ENCODE measurements around the gene SLC35F3. TPM values are rescaled to one million over a fixed set of nuclear protein-coding genes. Genes with fewer than 3 reads are reported as not detected.
"Not testable (repeated sequence)": the region's sequence is repeated elsewhere in the genome, so short reads cannot be mapped to it uniquely, and the experiment has no call there.

The SLC35F3 gene
- total RNA-seq, 1 experiment from 2014 or later: 4.6 TPM

- DNase-seq (ENCODE audit: low read depth): no peak
Measured at GRCh38 chr1:234221601-234222000, 317.1 kb downstream of the SLC35F3 start.

DNA sequence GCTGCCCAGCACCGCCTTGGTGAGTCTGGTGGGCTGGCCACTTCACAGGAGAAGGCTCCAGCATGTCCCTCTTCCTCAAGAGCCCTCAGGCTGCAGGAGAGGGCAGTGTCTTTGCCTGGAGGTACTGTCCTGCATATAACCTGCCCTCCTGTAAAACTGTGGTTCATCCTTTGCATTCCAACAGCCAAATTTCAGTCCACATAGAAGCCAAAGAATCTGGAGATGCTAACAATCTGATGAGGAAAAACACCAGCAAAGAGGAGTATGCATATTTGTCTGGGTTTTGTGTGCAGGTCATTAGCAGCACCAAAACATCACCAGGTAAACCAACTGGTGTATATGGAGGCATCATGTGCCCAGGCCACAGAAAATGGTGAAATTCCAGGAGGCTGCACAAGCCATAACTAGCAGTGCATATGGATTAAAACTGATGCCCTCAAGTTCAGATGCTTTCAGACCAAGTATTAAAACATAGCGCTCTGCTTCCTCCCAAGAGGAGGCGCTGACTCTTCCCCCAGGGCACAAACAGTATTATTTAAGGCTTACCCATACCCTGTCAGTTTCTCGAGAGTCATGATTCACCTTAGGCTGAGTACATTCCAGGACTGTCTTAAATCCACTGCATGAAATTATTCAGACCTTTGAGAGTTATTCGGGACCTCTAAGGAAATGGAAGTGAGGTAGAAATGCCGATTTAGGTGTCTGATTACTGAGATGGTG lies 318.2 kb downstream of the SLC35F3 start:
- peak; percentile 74 for DNase-seq (ENCODE audit: low read depth)

DNA sequence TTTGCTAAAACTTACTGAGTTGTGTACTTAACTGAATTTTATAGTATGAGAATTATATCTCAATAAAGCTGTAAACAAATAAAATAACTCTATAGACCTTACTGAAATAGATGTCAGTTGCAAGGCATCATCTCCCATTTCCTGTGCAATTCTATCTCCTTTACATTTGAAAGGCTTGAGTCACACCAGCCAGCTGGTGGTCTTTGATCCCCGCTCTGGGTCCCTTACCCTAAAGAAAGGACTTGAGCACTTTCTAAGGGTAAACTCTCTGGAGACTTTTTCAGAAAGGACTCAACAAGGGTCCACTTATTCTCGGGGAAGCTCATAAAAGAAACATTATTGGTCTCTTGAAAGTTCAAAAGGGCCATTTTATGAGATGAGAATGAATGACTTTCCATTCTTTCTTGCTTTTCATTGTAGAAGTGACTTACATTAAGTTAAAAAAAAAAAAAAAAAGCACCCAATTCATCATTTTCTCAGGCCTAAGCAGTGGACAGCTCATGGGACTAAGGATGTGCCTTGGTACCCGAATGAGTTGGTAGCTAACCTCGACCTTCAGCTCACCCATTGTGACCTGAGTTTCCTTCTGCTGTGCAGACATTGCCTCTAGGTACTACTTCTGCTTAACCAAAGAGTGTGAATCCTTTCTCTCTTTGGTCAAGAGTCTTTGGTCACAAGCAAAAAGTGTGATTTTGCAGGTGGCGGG lies 321.8 kb downstream of the SLC35F3 start:
- no peak for DNase-seq (ENCODE audit: low read depth)

DNA sequence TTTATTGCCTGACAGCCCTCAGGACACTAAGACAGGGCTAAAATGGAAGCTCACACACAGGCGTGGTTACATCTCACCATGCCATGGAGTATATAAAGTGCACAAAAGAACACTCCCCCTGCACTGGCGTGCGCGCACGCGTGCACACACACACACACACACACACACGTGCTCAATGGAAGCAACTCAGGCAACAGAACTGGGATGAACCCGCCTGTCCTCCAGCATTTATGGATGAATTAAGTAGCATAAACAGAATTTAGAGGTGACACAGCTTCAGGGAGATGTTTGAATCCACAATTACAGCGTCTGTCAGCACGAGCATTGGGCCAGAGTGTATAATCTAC lies 322.3 kb downstream of the SLC35F3 start:
- DNase-seq (ENCODE audit: low read depth): no peak

DNA sequence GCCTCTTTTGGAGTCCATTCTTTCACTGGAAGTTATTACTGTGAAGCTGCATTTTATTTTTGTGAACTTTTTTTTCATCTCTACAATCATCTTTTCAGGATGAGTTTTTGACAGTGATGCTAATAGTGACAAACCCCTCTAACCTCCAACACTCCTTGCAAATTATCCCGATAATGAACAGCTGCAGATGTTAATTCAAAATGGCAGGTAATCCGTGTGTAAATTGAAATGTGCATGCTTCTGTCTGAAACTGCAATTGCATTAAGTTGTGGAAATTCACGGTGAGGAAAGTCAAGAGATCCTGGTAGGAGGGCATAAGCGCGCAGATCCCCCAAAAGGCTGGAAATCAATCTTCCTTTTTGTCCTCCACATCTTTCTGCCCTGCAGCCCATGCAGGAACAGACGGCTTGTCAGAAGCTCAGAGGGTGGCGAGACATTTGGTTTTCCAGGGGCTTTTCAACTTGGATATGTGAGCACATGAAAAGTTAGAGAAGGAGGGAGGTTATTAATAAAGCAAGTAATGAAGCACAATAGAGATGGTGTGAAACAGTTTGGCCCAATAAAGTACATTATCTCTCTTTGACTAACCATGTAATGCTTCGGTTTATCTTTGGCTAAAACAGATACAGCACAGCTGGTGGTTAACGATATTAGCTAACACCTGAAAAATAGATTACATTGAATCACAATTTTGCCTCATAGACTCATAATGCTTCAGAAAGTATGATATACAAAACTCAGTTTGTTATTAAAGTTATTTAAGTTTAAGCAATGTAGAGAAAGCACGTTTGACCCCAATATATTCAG lies 325.3 kb downstream of the SLC35F3 start:
- no peak for DNase-seq (ENCODE audit: low read depth)

GRCh38 chr1:234230414-234230862 lies 326.0 kb downstream of the SLC35F3 start:
- DNase-seq (ENCODE audit: low read depth): peak; percentile 72

GRCh38 chr1:234231061-234231892 lies 326.8 kb downstream of the SLC35F3 start:
- no peak for DNase-seq (ENCODE audit: low read depth)

GRCh38 chr1:234231893-234232276 lies 327.4 kb downstream of the SLC35F3 start:
- no peak for DNase-seq (ENCODE audit: low read depth)

DNA sequence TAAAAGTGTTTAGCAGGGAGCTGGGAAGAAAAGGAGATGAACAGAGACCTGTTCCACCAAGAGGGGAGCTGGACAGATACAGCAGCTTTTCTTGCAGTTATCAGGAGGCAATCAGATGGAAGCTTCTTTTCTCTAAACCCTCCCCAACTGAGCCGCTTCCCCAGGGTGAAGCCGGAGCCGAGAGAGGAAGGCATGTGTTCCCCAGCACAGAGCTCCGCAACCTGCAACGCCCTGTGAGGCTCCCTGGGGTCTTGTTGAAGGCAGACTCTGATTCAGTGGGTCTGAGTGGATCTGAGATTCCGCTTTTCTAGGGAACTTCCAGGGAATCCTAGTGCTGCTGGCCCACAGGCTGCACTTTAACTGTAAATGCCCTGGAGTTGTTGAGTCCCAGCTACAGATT lies 329.7 kb downstream of the SLC35F3 start:
- DNase-seq (ENCODE audit: low read depth): no peak

- peak; percentile 66 for DNase-seq (ENCODE audit: low read depth)
Measured at GRCh38 chr1:234235434-234235881, 331.0 kb downstream of the SLC35F3 start.

GRCh38 chr1:234237393-234237792 lies 332.9 kb downstream of the SLC35F3 start:
- no peak for DNase-seq (ENCODE audit: low read depth)

GRCh38 chr1:234238060-234238459 lies 333.6 kb downstream of the SLC35F3 start:
- DNase-seq (ENCODE audit: low read depth): peak; percentile 62

DNA sequence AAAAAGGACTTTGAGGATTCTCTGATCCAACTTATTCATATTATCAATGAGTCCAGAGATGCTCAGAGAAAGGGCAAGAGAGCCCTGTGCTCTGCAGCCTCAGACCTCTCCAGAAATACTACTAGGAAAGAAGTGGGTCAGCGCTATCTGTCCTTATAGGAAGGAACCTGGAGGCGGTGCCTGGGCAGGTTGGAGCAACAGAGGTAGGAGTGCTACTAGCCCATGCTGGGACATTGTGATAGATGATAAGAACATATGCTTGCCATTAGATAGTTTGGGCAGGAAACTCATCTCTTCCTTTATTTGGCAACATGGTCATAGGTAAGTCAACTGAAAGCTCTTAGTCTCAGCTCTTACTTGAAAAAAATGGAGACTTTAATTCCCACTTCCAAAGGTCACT lies 335.0 kb downstream of the SLC35F3 start:
- DNase-seq (ENCODE audit: low read depth): no peak

DNA sequence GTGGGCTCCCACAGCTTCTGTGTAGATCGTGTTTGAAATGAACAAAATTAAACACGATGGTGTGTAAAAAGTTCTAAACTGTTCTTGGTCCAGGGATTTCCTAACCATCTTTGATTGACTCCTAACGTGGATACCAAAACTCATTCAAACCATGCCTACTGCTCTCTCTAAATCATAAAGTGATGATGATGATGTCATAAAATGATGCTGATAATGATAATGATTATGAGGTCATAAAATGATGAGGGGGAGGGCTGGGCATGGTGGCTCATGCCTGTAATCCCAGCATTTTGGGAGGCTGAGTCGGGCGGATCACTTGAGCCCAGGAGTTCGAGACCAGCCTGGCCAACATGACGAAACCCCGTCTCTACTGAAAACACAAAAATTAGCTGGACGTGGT lies 335.5 kb downstream of the SLC35F3 start:
- no peak for DNase-seq (ENCODE audit: low read depth)

GRCh38 chr1:234240680-234241079 lies 336.2 kb downstream of the SLC35F3 start:
- DNase-seq (ENCODE audit: low read depth): no peak

GRCh38 chr1:234241941-234242490 lies 337.5 kb downstream of the SLC35F3 start:
- DNase-seq (ENCODE audit: low read depth): no peak

- no peak for DNase-seq (ENCODE audit: low read depth)
Measured at GRCh38 chr1:234243521-234244260, 339.2 kb downstream of the SLC35F3 start.

DNA sequence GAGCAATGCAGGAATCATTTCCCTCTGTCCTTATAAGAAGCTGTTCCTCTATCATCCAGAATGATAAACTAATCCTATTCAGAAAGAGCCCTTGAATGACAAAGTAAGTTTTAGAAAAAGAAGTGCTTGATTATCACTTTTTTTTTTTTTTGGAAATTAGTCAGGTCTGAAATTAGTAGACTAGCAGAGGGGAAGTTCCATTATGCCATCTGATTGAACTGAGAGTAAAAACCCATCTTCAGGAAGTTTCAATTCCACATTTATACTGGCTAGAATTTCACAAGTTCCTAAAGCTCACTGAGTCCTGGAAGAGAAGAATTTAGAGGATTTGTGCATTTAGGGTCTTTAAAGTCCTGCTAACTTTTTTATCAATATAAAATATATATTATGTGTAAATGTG lies 340.0 kb downstream of the SLC35F3 start:
- no peak for DNase-seq (ENCODE audit: low read depth)

DNA sequence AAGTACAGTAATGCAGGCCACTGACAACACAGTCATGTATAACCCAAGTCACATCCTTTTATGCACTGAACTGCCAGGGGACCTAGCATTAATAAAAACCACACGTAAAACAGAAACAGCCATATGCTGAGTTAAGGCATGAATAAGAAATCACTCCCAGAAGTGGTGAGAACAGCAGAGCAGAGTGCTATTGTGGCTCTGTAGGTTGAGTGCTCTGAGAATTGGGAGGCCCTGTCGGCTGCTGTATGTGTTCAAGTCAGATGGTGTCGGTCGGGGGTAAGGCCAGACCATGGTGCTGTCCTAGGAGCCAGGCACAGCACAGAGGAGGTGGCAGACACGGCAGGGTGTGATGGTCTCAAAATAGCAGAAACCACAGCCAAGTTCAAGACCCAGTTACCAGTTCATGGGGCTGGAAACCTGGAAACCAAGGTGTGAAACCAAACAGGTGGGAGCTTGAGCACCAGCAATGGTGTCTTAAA lies 342.2 kb downstream of the SLC35F3 start:
- DNase-seq (ENCODE audit: low read depth): no peak

DNA sequence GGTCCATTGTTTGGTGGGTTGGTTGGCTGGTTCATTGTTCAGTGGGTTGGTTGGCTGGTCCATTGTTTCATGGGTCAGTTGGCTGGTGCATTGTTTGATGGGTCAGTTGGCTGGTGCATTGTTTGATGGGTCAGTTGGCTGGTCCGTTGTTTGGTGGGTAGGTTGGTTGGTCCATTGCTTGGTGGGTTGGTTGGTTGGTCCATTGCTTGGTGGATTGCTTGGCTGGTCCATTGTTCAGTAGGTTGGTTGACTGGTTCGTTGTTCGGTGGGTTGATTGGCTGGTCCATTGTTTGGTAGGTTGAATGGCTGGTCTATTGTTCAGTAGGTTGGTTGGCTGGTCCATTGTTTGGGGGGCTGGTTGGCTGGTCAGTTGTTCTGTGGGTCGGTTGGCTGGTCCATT lies 343.3 kb downstream of the SLC35F3 start:
- DNase-seq (ENCODE audit: low read depth): not testable (repeated sequence)

Data from RPMI7951 (cell line).